Hepatocyte (in vitro differentiated cells): ENCODE data around the gene FAM32A.

Source experiments
- EZH2 ChIP-seq: fragments of 200-600 bp; sonication (generic); IDR thresholded peaks from 2 replicates; pipeline ENCODE4 v1.6.1; 2016; ENCODE audit warnings: antibody characterized with exemption, mild to moderate bottlenecking, borderline replicate concordance
- EZH2phosphoT487 ChIP-seq: fragments of 200-600 bp; sonication (generic); IDR thresholded peaks from one replicate; pipeline ENCODE4 v1.6.1; 2018; ENCODE audit warnings: antibody characterized with exemption, mild to moderate bottlenecking, low read depth, moderate library complexity; ENCODE audit not compliant: unreplicated experiment, severe bottlenecking
- TF ChIP-seq, protein P1 (sequence below): fragments of 200-600 bp; sonication (generic); IDR thresholded peaks from 2 replicates; pipeline ENCODE4 v1.5.1; 2016; ENCODE audit warnings: antibody characterized with exemption, mild to moderate bottlenecking; ENCODE audit not compliant: poor library complexity

DNA sequence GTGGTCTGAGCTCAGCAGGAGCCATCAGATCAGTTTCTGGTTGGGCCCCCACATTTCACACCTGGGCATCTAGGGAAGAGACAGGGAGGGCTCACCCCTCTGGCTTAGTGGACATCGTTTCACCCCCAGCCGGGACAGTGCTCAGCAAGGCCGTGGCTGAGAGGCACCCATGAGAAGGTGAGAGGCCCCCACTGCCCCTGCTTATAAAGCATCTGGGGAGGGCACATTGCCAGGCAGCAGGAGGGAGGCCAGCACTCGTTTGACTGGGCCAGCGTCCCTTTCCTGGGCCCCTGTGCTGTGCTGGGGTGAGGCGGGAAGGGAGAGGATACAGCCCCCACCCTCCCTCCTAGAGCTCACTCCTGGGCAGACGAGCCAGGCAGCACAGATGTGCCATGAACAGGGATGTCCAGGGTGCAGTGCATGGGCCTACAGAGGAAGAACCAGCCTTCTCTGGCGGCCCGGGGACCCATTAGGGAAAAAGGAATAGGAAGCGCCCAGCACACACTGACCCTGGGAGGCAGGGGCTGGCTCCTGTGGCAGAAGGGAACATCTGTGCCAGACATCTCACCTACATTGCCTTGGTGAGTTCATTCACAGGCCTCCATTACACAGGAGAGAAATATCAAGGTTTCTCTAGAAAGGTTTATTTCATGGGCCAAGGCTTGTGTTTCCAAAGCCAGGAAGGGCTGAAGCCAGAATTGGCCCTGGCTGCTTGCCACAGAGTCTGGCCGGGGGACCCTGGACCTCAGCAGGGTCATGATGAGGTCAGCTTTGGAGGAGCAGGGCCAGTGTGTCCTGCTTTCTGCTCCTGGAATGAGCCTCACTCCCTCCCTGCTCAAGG, 20.2 kb downstream of the FAM32A start:
- TF ChIP-seq, protein P1, sequence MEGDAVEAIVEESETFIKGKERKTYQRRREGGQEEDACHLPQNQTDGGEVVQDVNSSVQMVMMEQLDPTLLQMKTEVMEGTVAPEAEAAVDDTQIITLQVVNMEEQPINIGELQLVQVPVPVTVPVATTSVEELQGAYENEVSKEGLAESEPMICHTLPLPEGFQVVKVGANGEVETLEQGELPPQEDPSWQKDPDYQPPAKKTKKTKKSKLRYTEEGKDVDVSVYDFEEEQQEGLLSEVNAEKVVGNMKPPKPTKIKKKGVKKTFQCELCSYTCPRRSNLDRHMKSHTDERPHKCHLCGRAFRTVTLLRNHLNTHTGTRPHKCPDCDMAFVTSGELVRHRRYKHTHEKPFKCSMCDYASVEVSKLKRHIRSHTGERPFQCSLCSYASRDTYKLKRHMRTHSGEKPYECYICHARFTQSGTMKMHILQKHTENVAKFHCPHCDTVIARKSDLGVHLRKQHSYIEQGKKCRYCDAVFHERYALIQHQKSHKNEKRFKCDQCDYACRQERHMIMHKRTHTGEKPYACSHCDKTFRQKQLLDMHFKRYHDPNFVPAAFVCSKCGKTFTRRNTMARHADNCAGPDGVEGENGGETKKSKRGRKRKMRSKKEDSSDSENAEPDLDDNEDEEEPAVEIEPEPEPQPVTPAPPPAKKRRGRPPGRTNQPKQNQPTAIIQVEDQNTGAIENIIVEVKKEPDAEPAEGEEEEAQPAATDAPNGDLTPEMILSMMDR, result no peak
- TF ChIP-seq EZH2phosphoT487, result no peak
- no peak for TF ChIP-seq EZH2
